B cell (primary cell): Measurements from ENCODE around the gene ADAP1. TPM values are rescaled to one million over a fixed set of nuclear protein-coding genes. Genes with fewer than 3 reads are reported as not detected.

Experiments used
- ATAC-seq: fragments of 200-7000 bp; cut with Tn5 transposase; one replicate; pipeline ENCODE4 v1.10.0; 2021; ENCODE audit warnings: low read depth, mild to moderate bottlenecking, moderate number of reproducible peaks, moderate library complexity
- CTCF ChIA-PET: fragments of 350-600 bp; sonication (Branson Sonifier 250); formaldehyde crosslinking; loops from one replicate; lab custom pipeline; 2021; ENCODE audit warnings: antibody characterized with exemption, inconsistent platforms; lab: Charles Lee
- POLR2A ChIA-PET: fragments of 350-600 bp; sonication (Branson Sonifier 250); formaldehyde crosslinking; loops from one replicate; lab custom pipeline; 2021; ENCODE audit warnings: antibody characterized with exemption; lab: Charles Lee
- DNase-seq: peaks from one replicate; pipeline ENCODE4 v3.0.0; 2013
- H2AFZ ChIP-seq: 2 replicates; pipeline ENCODE4 v1.6.1; 2012; ENCODE audit warnings: mild to moderate bottlenecking, low read depth, low read length; ENCODE audit not compliant: insufficient read depth, poor library complexity, severe bottlenecking
- H3K27ac ChIP-seq, 2 donors: 1 replicate in 1 of 2; 2 replicates in 1 of 2; pipeline ENCODE4 v1.5.1; 2012 to 2013; ENCODE audit warnings: low read length in 2 of 2, mild to moderate bottlenecking in 2 of 2, moderate library complexity in 1 of 2
- H3K27me3 ChIP-seq, 4 experiments: fragments of 200-600 bp in 1 of 4; sonication (generic) in 1 of 4; replicated peaks in 1 of 4; 1 replicate in 2 of 4; 2 replicates in 2 of 4; pipeline versions ENCODE4 v1.6.1 to v1.7.0; 2013 to 2016; ENCODE audit warnings: low read length in 3 of 4, mild to moderate bottlenecking in 2 of 4, mixed read lengths in 1 of 4, moderate library complexity in 1 of 4; ENCODE audit not compliant: insufficient read depth in 4 of 4, control insufficient read depth in 3 of 4; ENCODE audit errors: control extremely low read depth in 1 of 4
- H3K36me3 ChIP-seq, 2 experiments: replicated peaks in 1 of 2; 1 replicate in 1 of 2; 2 replicates in 1 of 2; pipeline versions ENCODE4 v1.6.1 to v1.7.1; 2013; ENCODE audit warnings: low read length in 1 of 2; ENCODE audit not compliant: insufficient read depth in 2 of 2, control insufficient read depth in 1 of 2; ENCODE audit errors: control extremely low read depth in 1 of 2, extremely low read depth in 1 of 2
- H3K4me1 ChIP-seq, 2 donors: fragments of 200-600 bp in 1 of 2; sonication (generic) in 1 of 2; 1 replicate in 1 of 2; 2 replicates in 1 of 2; pipeline versions ENCODE4 v1.5.1 to v1.6.1; 2013 to 2017; ENCODE audit warnings: low read length in 2 of 2; ENCODE audit not compliant: control insufficient read depth in 2 of 2, insufficient read depth in 2 of 2
- H3K4me2 ChIP-seq: replicated peaks from 2 replicates; pipeline ENCODE3; 2012; ENCODE audit warnings: mild to moderate bottlenecking, low read depth, low read length; ENCODE audit not compliant: poor library complexity, severe bottlenecking
- H3K4me3 ChIP-seq, 5 experiments: fragments of 200-600 bp in 1 of 5; sonication (generic) in 1 of 5; 1 replicate in 3 of 5; 2 replicates in 2 of 5; pipeline versions ENCODE4 v1.5.1 to v1.7.0; 2011 to 2016; ENCODE audit warnings: low read length in 4 of 5, mild to moderate bottlenecking in 4 of 5, low read depth in 2 of 5, control low read depth in 1 of 5, moderate library complexity in 1 of 5; ENCODE audit not compliant: insufficient read depth in 1 of 5; ENCODE audit errors: control extremely low read depth in 1 of 5, extremely low read depth in 1 of 5
- H3K79me2 ChIP-seq: fragments of 200-600 bp; sonication (generic); one replicate; pipeline ENCODE4 v1.6.0; 2016; ENCODE audit warnings: low read length; ENCODE audit not compliant: control insufficient read depth, insufficient read depth
- H3K9ac ChIP-seq: fragments of 200-600 bp; sonication (generic); 2 replicates; pipeline ENCODE4 v1.6.1; 2017; ENCODE audit warnings: mild to moderate bottlenecking, low read length, moderate library complexity
- H3K9me3 ChIP-seq, 3 donors: one replicate each; pipeline versions ENCODE4 v1.6.1 to v1.7.1; 2013; ENCODE audit warnings: low read length in 2 of 3; ENCODE audit not compliant: control insufficient read depth in 2 of 3, insufficient read depth in 1 of 3; ENCODE audit errors: control extremely low read depth in 1 of 3
- H4K20me1 ChIP-seq: 2 replicates; pipeline ENCODE4 v1.6.0; 2012; ENCODE audit warnings: mild to moderate bottlenecking, low read length; ENCODE audit not compliant: insufficient read depth, control insufficient read depth, poor library complexity, severe bottlenecking
- H3K27ac Mint-ChIP-seq: one replicate; pipeline ENCODE4 v1.8.0; 2021; ENCODE audit warnings: mixed read lengths
- H3K27me3 Mint-ChIP-seq: one replicate; pipeline ENCODE4 v1.8.0; 2021; ENCODE audit warnings: mixed read lengths
- H3K4me1 Mint-ChIP-seq: one replicate; pipeline ENCODE4 v1.8.0; 2021; ENCODE audit warnings: mixed read lengths
- H3K4me3 Mint-ChIP-seq: one replicate; pipeline ENCODE4 v1.8.0; 2021; ENCODE audit warnings: mixed read lengths
- H3K9me3 Mint-ChIP-seq: one replicate; pipeline ENCODE4 v1.8.0; 2022; ENCODE audit warnings: mixed read lengths; ENCODE audit not compliant: insufficient read depth
- EZH2 ChIP-seq: IDR thresholded peaks from 2 replicates; pipeline ENCODE4 v1.6.1; 2012; ENCODE audit warnings: borderline replicate concordance, low read depth, mild to moderate bottlenecking, moderate library complexity, low read length; ENCODE audit not compliant: insufficient read depth, poor library complexity, severe bottlenecking
- WGBS: methylation state at CpG from one replicate; pipeline ENCODE4 v1.1.5; 2013; ENCODE audit warnings: missing lambda C conversion rate; ENCODE audit not compliant: insufficient coverage; 5-methylcytosine and 5-hydroxymethylcytosine counted together
- intact Hi-C: fragments of 100-400 bp; cut with micrococcal nuclease; formaldehyde crosslinking; loops from one replicate; pipeline ENCODE4 v1.10.0; 2022
- polyA plus RNA-seq: library from polyadenylated mRNA; depleted of rRNA; stranded (reverse); fragments of >200 nt; gene quantifications from 2 replicates; pipeline ENCODE4 v1.2.3, GENCODE V29; 2012
- total RNA-seq, 2 donors: library from RNA; stranded (reverse); fragments of 120-200 nt in 1 of 2; gene quantifications; 1 replicate in 1 of 2; 2 replicates in 1 of 2; pipeline versions ENCODE4 v1.2.3 to v1.2.4, GENCODE V29; 2013 to 2022
- TF ChIP-seq, protein P1 (sequence below): fragments of 200-600 bp; IDR thresholded peaks from one replicate; pipeline ENCODE4 v1.8.0; 2022; ENCODE audit warnings: antibody characterized with exemption, mild to moderate bottlenecking

The ADAP1 gene
- total and polyA plus RNA-seq, 2 donors (not counting 1 experiment from before 2014, with no cell fraction given) = 10.8 to 12.9 TPM

DNA sequence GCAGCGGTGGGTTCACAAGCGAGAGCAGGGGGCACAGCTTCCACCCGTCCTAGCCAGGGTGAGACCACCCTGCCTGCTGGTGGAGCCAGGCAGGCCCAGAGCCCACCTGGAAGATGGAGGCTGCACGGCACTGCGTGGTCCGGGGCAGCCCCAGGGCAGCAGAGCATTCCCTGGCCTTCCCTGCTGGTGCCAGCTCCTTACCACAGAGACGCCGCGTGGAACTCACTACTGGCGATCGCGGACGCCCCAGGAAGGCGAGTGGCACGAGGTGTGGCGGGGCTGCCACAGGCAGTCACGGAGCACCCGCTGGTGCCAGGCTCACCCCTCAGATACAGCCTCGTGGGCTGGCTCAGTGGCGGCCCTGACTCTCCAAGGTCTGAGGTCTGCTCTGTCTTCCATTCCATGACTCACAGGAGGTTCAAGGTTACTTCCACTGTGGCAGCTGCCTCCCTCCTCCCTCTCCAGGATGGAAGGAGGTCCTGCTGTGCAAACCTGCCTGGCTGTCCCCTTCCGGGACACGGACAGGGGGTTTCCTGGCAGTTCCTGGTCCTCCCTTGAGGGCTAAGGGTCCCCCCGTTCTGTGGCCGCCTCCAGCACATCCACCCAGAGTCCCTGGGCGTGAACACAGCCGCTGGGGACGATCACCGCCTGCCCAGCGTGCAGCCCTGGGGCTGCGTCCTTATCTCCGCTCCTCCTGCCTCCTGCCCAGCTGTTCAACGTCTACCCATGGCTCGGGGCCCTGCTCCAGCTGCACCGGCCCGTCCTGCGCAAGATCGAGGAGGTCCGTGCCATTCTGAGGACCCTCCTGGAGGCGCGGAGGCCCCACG lies 31.6 kb upstream of the ADAP1 start:
- no peak for ATAC-seq
- POLR2A ChIA-PET = no interaction called here
- Histone ChIP-seq H3K9me3 (no peaks in the 10 kb centered on the region), H3K27ac (no peak overlapping the region), H3K27me3 (peaks cover 0 to 26% (median 7%) of the 10 kb centered on the region in 4 experiments), H3K79me2 (no peaks in the 10 kb centered on the region), H2AFZ (no peak overlapping the region), H3K4me1 (no peaks in the 10 kb centered on the region), H4K20me1 (no peaks in the 10 kb centered on the region), H3K9ac (no peak overlapping the region), H3K4me2 (no peak overlapping the region), H3K36me3 (no peaks in the 10 kb centered on the region), H3K4me3 (no peak overlapping the region)
- intact Hi-C loops = no loop called here
- Mint-ChIP-seq H3K4me3 (no peak overlapping the region), H3K27me3 (peaks cover 8% of the 10 kb centered on the region), H3K27ac (no peak overlapping the region), H3K9me3 (no peaks in the 10 kb centered on the region), H3K4me1 (no peaks in the 10 kb centered on the region)
- no peak for DNase-seq
- CTCF ChIA-PET = interaction anchor here (1.3 kb wide), 1 partner anchor 80 kb away, joined by 3 read pairs; no protein-coding TSS in a partner anchor
- TF ChIP-seq EZH2 = no peak
- TF ChIP-seq, protein P1, sequence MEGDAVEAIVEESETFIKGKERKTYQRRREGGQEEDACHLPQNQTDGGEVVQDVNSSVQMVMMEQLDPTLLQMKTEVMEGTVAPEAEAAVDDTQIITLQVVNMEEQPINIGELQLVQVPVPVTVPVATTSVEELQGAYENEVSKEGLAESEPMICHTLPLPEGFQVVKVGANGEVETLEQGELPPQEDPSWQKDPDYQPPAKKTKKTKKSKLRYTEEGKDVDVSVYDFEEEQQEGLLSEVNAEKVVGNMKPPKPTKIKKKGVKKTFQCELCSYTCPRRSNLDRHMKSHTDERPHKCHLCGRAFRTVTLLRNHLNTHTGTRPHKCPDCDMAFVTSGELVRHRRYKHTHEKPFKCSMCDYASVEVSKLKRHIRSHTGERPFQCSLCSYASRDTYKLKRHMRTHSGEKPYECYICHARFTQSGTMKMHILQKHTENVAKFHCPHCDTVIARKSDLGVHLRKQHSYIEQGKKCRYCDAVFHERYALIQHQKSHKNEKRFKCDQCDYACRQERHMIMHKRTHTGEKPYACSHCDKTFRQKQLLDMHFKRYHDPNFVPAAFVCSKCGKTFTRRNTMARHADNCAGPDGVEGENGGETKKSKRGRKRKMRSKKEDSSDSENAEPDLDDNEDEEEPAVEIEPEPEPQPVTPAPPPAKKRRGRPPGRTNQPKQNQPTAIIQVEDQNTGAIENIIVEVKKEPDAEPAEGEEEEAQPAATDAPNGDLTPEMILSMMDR = no peak
- WGBS = 76% methylated on average over 41 of the region's 41 CpGs

GRCh38 chr7:985127-985416 lies 30.6 kb upstream of the ADAP1 start:
- Histone ChIP-seq H3K4me1 (no peaks in the 10 kb centered on the region), H3K27me3 (peaks cover 0 to 26% (median 7%) of the 10 kb centered on the region in 4 experiments), H3K79me2 (no peaks in the 10 kb centered on the region), H2AFZ (no peak overlapping the region), H3K9me3 (no peaks in the 10 kb centered on the region), H3K36me3 (no peaks in the 10 kb centered on the region), H3K4me2 (no peak overlapping the region), H4K20me1 (no peaks in the 10 kb centered on the region), H3K27ac (no peak overlapping the region), H3K4me3 (no peak overlapping the region), H3K9ac (no peak overlapping the region)
- CTCF ChIA-PET = interaction anchor here (1.3 kb wide), 1 partner anchor 81 kb away, joined by 3 read pairs; no protein-coding TSS in a partner anchor
- Mint-ChIP-seq H3K9me3 (no peaks in the 10 kb centered on the region), H3K4me1 (peaks cover 2% of the 10 kb centered on the region), H3K4me3 (no peak overlapping the region), H3K27me3 (peaks cover 8% of the 10 kb centered on the region), H3K27ac (no peak overlapping the region)
- DNase-seq = no peak
- 85% methylated on average over 13 of the region's 16 CpGs for WGBS
- POLR2A ChIA-PET = no interaction called here
- TF ChIP-seq EZH2 = no peak
- TF ChIP-seq, protein P1 = no peak
- ATAC-seq = no peak
- intact Hi-C loops = no loop called here
